HG02981 (cell line): ENCODE data around the gene ITM2C.

ENCODE experiments used
- ATAC-seq: cut with Tn5 transposase; IDR thresholded peaks from one replicate; pipeline ENCODE4 v1.9.1; 2021; ENCODE audit warnings: mild to moderate bottlenecking, moderate library complexity; ENCODE audit not compliant: unreplicated experiment

ITM2C gene

GRCh38 chr2:230872151-230872967 lies 7.6 kb downstream of the ITM2C start:
- peak; percentile 1 for ATAC-seq

- ATAC-seq = peak; percentile 61
Observed at GRCh38 chr2:230872968-230873660, 8.4 kb downstream of the ITM2C start.

- ATAC-seq = peak; percentile 76
Observed at GRCh38 chr2:230873661-230874401, 9.1 kb downstream of the ITM2C start.

GRCh38 chr2:230874456-230874855 lies 9.7 kb downstream of the ITM2C start:
- no peak for ATAC-seq

GRCh38 chr2:230874876-230875275 lies 10.1 kb downstream of the ITM2C start:
- ATAC-seq = no peak

GRCh38 chr2:230875347-230876315 lies 10.9 kb downstream of the ITM2C start:
- no peak for ATAC-seq

GRCh38 chr2:230877116-230877758 lies 12.5 kb downstream of the ITM2C start:
- ATAC-seq = no peak

- ATAC-seq = no peak
Observed at GRCh38 chr2:230877759-230878598, 13.2 kb downstream of the ITM2C start.

GRCh38 chr2:230878599-230879188 lies 14.0 kb downstream of the ITM2C start:
- ATAC-seq = no peak

- no peak for ATAC-seq
Observed at GRCh38 chr2:230879271-230879882, 14.6 kb downstream of the ITM2C start.

- no peak for ATAC-seq
Observed at GRCh38 chr2:230879891-230880290, 15.1 kb downstream of the ITM2C start.

GRCh38 chr2:230881840-230882239 lies 17.1 kb downstream of the ITM2C start:
- ATAC-seq = no peak

- no peak for ATAC-seq
Observed at GRCh38 chr2:230885463-230886130, 20.9 kb downstream of the ITM2C start.

- ATAC-seq = no peak
Observed at GRCh38 chr2:230886206-230886605, 21.5 kb downstream of the ITM2C start.

- no peak for ATAC-seq
Observed at GRCh38 chr2:230886671-230887071, 21.9 kb downstream of the ITM2C start.

GRCh38 chr2:230887342-230887741 lies 22.6 kb downstream of the ITM2C start:
- ATAC-seq = no peak

GRCh38 chr2:230888824-230889400 lies 24.2 kb downstream of the ITM2C start:
- ATAC-seq = no peak
